Muscle of arm (tissue), 12 donors: ENCODE data around the gene LRRC4B. TPM values are rescaled to one million over a fixed set of nuclear protein-coding genes. Genes with fewer than 3 reads are reported as not detected.

Experiments used
- DNase-seq: peaks from one replicate; pipeline ENCODE4 v3.0.0-alpha.2; 2013
- polyA plus RNA-seq, 12 donors: library from polyadenylated mRNA; unstranded; fragments of 120-200 nt; gene quantifications; one replicate each; pipeline ENCODE4 v1.2.1, GENCODE V29; 2013; ENCODE audit not compliant: insufficient read length in 12 of 12

LRRC4B gene
- polyA plus RNA-seq, 12 donors, result 6.0 to 21.0 (median 8.7) TPM; not detected in 1

DNA sequence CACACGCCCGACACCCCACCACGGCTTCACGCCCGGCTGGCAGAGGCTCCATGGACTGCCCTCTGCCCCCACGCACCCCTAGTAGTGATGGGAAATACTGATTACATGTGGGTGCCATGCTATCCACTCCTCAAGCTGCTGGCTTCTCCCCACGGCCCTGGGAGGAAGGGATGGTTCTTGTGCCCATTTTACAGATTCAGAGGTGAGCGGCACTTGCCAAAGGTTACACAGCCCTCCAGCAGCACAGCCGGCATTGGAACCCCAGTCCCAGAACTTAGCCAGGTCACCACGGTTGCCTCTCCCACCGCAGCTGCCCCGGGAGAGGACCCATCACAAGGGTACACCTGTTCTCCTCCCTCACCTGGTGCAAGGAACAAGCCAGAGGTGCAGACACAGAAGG, 13.2 kb downstream of the LRRC4B start:
- DNase-seq, result no peak

- DNase-seq, result no peak
Measured at GRCh38 chr19:50554212-50554611, 14.0 kb downstream of the LRRC4B start.

- no peak for DNase-seq
Measured at GRCh38 chr19:50553134-50553703, 15.0 kb downstream of the LRRC4B start.

DNA sequence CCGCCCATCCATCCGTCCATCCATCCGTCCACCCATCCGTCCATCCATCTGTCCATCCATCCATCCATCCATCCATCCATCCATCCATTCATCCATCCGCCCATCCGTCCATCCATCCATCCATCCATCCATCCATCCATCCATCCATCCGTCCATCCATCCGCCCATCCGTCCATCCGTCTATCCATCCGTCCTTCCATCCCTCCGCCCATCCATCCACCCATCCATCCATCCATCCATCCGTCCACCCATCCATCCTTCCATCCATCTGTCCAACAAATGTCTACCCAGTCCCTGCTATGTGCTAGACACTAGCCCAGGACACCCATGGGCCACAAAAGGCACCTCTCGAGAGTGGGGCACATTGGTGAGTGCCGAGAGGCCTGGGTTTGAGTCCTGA, 15.7 kb downstream of the LRRC4B start:
- no peak for DNase-seq

- DNase-seq, result peak; percentile 41
Measured at GRCh38 chr19:50551715-50552187, 16.5 kb downstream of the LRRC4B start.

DNA sequence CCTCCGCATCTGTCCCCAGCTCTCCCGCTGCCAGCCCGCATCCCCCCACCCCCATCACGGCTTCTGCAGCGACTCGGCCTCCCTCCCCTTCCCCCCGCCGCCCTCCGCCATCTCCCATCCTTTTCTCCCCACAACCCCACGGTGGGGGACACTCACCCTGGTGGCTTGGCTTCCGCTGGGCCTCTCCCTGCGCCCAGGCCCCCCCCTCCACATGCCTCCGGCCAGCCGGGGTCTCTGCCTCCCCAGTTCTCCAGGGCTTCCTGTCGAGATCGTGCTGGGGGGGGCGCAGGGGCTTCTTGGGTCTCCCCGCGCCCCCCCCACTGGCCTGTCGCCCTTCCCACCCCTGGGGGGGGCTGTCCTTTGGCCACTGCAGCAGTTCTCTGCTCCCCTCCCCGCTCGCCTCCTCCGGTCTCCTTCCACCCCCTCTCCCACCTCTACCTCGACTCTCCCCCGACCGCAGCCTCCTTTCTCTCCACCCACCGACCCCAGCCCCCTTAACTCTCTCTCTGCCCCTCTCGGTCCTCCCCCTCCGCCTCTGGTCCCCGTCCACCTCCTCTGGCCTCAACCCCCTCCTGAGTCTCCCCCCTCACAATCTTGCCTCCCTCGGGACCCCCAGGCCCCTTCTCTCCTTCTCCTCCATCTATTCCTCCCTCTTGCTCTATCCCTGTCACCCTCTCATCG, 17.1 kb downstream of the LRRC4B start:
- DNase-seq, result no peak

GRCh38 chr19:50550594-50550966, 17.7 kb downstream of the LRRC4B start:
- DNase-seq, result no peak

DNA sequence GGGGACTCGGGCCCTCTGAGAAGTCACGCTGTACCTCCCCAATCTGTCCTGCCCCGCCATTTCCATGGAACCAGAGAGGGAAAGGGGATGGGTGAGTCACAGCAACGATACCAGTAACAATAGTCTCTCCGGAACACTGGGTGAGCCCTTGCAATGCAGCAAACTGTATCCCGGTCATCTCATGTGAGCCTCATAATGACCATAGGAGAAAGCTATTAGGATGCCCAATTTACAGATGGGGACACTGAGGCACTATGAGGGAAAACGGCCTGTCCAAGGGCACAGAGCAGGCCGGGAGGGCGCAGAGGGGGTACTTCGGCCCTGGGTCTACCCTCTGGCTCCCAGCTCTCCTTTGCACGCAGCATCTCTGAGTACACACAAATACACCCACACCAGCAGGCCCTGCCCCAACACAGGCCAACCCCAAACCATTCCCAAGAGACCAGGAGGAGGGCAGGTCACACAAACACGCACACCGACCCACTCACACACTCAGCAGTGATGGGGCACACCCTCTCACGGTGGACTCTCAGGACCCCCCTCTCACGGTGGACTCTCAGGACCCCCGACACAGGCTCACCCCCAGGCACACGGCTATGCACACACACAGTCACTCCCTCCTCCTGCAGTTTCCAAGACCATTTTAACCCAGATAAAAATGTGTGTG, 18.2 kb downstream of the LRRC4B start:
- no peak for DNase-seq

- DNase-seq, result no peak
Measured at GRCh38 chr19:50549059-50549926, 18.9 kb downstream of the LRRC4B start.

DNA sequence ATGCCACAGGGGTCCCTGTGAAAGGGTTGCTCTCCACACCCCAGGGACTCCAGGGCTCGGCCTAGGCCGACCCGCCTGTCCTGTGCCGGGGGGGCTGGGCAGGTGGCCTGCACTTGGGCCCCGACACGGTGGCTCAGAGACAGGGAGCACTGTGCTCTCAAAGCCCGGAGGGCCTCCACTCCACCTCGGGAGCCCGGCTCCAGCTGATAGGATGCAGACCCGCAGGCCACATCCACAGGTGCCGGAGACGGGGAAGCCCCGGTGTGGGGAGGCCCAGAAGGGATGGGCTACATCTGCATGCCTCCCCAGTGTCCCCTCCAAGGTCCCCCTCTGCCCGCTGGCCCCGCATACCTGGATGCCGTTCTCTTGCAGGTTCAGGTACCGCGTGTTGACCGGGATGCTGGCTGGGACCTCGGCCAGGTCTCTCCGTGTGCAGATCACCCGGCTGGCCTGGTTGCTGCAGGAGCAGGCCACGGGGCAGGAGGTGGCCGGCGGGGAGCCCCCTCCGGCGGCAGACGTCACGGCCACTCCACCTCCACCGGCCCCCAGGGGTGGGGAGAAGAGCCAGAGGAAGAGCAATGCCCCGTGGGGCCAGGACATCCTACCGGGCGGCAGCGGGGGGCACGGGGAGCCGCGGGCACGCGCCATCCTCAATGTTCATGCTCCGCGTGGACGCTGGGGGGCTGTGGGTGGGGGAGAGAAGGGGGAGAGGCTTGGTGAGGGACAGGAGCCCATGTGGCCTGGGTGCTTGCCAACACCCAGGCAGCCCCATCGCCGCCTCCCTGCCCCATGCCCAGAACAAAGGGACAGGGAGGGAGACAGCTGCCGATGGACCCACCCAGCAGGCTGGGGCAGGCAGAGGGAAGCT, 19.8 kb downstream of the LRRC4B start:
- no peak for DNase-seq

DNA sequence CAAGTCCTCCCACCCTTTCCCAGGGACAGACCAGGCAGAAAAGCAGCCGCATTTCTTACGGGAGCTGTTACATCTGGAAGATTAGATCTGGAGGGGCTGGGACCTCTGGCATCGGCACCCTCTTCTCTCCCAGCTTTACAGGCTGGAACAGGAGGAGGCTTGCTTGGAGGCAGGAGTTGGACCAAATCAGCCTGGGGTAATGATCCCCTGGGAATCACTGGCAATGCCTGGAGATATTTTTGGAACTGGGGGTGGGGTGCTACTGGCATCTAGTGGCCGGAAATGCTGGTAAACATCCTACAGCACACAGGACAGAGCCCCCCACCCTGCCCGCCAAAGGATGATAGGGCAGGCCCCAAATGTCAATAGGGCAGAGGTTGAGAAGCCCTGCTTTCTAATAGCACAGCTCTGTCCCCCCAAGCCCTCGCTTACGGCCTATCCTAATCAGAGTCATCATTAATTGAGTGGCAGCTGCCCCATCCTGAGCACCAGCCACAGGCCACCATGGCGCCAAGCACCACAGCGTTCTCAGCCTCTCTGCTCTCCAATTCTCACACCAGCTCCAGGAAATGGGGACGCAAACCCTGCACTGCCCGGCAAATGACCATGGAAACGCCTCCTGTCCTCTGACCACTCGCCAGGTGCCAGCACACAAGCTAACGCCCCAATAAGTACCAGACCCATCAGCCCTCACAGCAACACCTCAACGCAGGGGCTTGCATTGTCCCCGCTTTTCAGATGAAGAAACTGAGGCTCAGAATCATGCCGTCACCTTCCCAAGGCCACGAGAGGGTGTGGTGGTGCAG, 20.6 kb downstream of the LRRC4B start:
- DNase-seq, result no peak

DNA sequence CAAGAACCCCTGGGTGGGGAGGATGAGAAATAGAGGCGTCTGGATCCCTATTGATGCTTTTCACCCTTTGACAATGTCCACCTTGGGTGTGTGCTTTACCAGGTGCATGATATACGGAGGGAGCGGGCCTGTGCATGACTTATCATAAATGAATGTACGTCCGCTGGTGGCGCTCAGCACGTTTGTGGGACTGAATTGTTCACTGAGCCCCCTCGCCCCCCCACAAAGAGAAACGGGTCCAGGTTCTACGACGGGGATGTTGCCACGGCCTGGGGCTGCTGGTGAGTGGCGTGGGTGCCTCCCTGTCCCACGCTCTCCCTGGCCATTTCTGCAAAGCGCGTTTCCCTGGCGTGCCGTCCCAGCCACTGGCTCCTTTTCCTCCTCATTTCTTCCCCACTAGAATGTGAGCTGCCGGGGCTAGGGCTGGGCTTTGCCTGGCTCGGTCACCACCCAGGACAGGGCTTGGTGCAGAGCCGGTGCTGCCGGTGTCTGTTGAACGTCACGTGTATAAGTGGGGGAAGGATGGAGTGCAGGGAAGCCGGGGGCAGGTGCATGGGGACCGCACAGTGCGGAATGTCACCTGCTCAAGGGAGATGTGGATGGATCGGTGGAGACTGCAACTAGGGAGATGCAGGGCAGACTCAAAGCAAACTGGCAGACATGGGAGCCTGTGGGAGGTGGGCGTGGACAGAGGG, 21.6 kb downstream of the LRRC4B start:
- no peak for DNase-seq

- no peak for DNase-seq
Measured at GRCh38 chr19:50542943-50543342, 25.3 kb downstream of the LRRC4B start.

- DNase-seq, result peak; percentile 71
Measured at GRCh38 chr19:50537769-50538230, 30.4 kb downstream of the LRRC4B start.

GRCh38 chr19:50537306-50537685, 30.9 kb downstream of the LRRC4B start:
- DNase-seq, result no peak

GRCh38 chr19:50536662-50537305, 31.5 kb downstream of the LRRC4B start:
- no peak for DNase-seq

DNA sequence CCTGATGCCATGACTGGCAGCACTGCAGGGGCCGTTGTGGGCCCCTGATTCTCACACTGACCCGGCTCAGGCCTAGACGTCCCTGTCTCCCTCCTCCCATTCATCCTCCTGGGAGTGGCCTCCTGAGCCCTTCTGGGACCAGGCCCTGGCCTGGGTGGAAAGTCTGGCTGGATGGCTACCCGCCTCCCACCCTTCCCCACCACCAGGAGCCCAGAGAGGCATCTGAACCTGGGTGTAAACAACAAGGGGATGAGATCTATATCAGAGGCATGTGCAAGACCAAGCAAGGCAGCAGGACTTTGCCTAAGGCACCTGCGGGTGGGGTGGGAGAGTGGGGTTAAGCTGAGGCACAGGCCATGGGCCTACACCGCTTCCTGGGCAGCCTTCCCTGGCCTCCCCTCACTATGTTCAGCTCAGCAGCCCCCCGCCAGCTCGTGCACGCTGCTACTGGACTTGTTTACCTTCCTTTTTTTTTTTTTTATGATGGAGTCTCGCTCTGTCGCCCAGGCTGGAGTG, 32.5 kb downstream of the LRRC4B start:
- DNase-seq, result no peak

DNA sequence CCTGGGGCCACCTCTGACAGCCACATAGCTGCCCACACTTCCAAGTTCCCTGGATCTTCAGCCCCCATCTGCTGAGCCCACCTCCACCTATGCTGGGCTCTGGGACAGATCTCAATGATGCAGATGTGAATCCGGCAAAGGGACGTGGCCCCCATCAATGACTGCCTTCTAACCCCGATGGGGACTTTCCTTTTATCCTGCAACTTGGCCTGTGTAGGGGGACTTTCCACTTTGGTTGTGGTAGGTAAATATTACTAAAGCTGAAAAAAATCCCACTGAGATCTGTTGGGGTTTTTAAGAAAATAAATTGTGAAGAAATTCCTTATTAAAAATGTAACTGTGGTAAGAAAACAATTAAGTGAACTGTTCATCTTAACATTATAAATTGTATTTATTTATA, 33.8 kb downstream of the LRRC4B start:
- no peak for DNase-seq

GRCh38 chr19:50532952-50533351, 35.3 kb downstream of the LRRC4B start:
- no peak for DNase-seq
